HepG2 (cell line): ENCODE data around the gene CASKIN2. TPM values are rescaled to one million over a fixed set of nuclear protein-coding genes. Genes with fewer than 3 reads are reported as not detected.

Source experiments
- KDM4B ChIP-seq: sonication (generic); formaldehyde crosslinking; IDR thresholded peaks from 2 replicates; pipeline ENCODE4 v1.4.0; 2020; ENCODE audit warnings: missing genetic modification reagents
- MATR3 ChIP-seq: sonication (generic); formaldehyde crosslinking; IDR thresholded peaks from 2 replicates; pipeline ENCODE4 v1.4.0; 2020; ENCODE audit warnings: missing genetic modification reagents
- NONO ChIP-seq, 2 experiments: fragments of 450-650 bp in 1 of 2; sonication (generic) in 1 of 2; formaldehyde crosslinking in 1 of 2; IDR thresholded peaks in 1 of 2; conservative IDR thresholded peaks in 1 of 2; 2 replicates each; pipeline versions ENCODE4 v1.6.1 to v1.8.0; 2017 to 2022; ENCODE audit warnings: mild to moderate bottlenecking in 1 of 2, missing genetic modification reagents in 1 of 2, moderate library complexity in 1 of 2
- NR2F1 ChIP-seq, 2 experiments: fragments of 450-650 bp in 1 of 2; formaldehyde crosslinking in 1 of 2; IDR thresholded peaks; 2 replicates each; pipeline versions ENCODE4 v1.5.0 to v1.6.1; 2016 to 2020; ENCODE audit warnings: mild to moderate bottlenecking in 1 of 2, missing compliant biosample characterization in 1 of 2, missing genetic modification reagents in 1 of 2, moderate library complexity in 1 of 2
- SCMH1 ChIP-seq: sonication (generic); formaldehyde crosslinking; IDR thresholded peaks from 2 replicates; pipeline ENCODE4 v1.9.0; 2021; ENCODE audit warnings: missing genetic modification reagents, mild to moderate bottlenecking, borderline replicate concordance
- XBP1 ChIP-seq: sonication (generic); formaldehyde crosslinking; IDR thresholded peaks from 2 replicates; pipeline ENCODE4 v1.5.0; 2020; ENCODE audit warnings: missing genetic modification reagents
- ZBTB42 ChIP-seq: sonication (generic); formaldehyde crosslinking; IDR thresholded peaks from 2 replicates; pipeline ENCODE4 v1.5.0; 2020; ENCODE audit warnings: mild to moderate bottlenecking, missing genetic modification reagents
- ZNF138 ChIP-seq: sonication (generic); formaldehyde crosslinking; IDR thresholded peaks from 2 replicates; pipeline ENCODE4 v1.5.0; 2020; ENCODE audit warnings: mild to moderate bottlenecking, low read depth, missing genetic modification reagents
- ZNF331 ChIP-seq: sonication (generic); formaldehyde crosslinking; IDR thresholded peaks from 2 replicates; pipeline ENCODE4 v1.4.0; 2020; ENCODE audit warnings: missing genetic modification reagents
- ZNF343 ChIP-seq: sonication (generic); formaldehyde crosslinking; IDR thresholded peaks from 2 replicates; pipeline ENCODE4 v1.4.0; 2020; ENCODE audit warnings: mild to moderate bottlenecking, missing genetic modification reagents
- ZNF446 ChIP-seq: sonication (generic); formaldehyde crosslinking; IDR thresholded peaks from 2 replicates; pipeline ENCODE4 v1.5.0; 2020; ENCODE audit warnings: mild to moderate bottlenecking, missing genetic modification reagents
- polyA plus RNA-seq, 8 experiments: library from polyadenylated mRNA; depleted of rRNA in 3 of 8; stranded (reverse) in 7 of 8; unstranded in 1 of 8; fragments of >200 nt; fragmentation: Illumina TruSeq in 4 of 8; extraction: Trizol in 4 of 8; gene quantifications; 2 replicates each; pipeline versions ENCODE4 v1.2.1 to v1.2.3, GENCODE V29; 2011 to 2016; ENCODE audit warnings: low read depth in 4 of 8, missing spikeins in 1 of 8, mixed read lengths in 1 of 8; ENCODE audit not compliant: insufficient read depth in 1 of 8
- total RNA-seq, 5 experiments: library from RNA; depleted of rRNA; stranded (reverse); fragments of >200 nt; fragmentation: Illumina TruSeq; extraction: Trizol; gene quantifications; 2 replicates each; pipeline ENCODE4 v1.2.3, GENCODE V29; 2016; ENCODE audit warnings: low read depth in 1 of 5
- TF ChIP-seq, protein P1 (sequence below): sonication (generic); formaldehyde crosslinking; IDR thresholded peaks from 2 replicates; pipeline ENCODE4 v1.8.1; 2023; ENCODE audit warnings: mild to moderate bottlenecking, inconsistent platforms, moderate library complexity, missing genetic modification reagents, borderline replicate concordance
- TF ChIP-seq, protein P2 (sequence below): sonication (generic); formaldehyde crosslinking; IDR thresholded peaks from 2 replicates; pipeline ENCODE4 v1.4.0; 2020; ENCODE audit warnings: missing genetic modification reagents
- TF ChIP-seq, protein P3 (sequence below), 2 experiments: IDR thresholded peaks; 2 replicates each; pipeline ENCODE4 v1.6.1; 2011 to 2012; ENCODE audit warnings: low read length in 2 of 2, borderline replicate concordance in 1 of 2, low read depth in 1 of 2, mild to moderate bottlenecking in 1 of 2, moderate library complexity in 1 of 2
- TF ChIP-seq, protein P4 (sequence below), 2 experiments: fragments of 450-650 bp in 1 of 2; sonication (generic) in 1 of 2; formaldehyde crosslinking; IDR thresholded peaks; 2 replicates each; pipeline versions ENCODE4 v1.5.0 to v1.8.0; 2020 to 2022; ENCODE audit warnings: mild to moderate bottlenecking in 1 of 2, missing genetic modification reagents in 1 of 2
- TF ChIP-seq, protein P5 (sequence below): sonication (generic); formaldehyde crosslinking; IDR thresholded peaks from 2 replicates; pipeline ENCODE4 v1.8.0; 2022; ENCODE audit warnings: mild to moderate bottlenecking, missing genetic modification reagents, moderate library complexity
- TF ChIP-seq, protein P6 (sequence below): sonication (generic); formaldehyde crosslinking; IDR thresholded peaks from 2 replicates; pipeline ENCODE4 v1.8.0; 2022; ENCODE audit warnings: mild to moderate bottlenecking, missing genetic modification reagents; ENCODE audit not compliant: insufficient replicate concordance
- TF ChIP-seq, protein P7 (sequence below): sonication (generic); formaldehyde crosslinking; IDR thresholded peaks from 2 replicates; pipeline ENCODE4 v1.4.0; 2020; ENCODE audit warnings: mild to moderate bottlenecking, missing genetic modification reagents

The CASKIN2 gene
- total and polyA plus RNA-seq, 2 of the 13 experiments (the other 11 are each of a cell fraction or from before 2014, with no cell fraction given), result 5.2 to 7.8 TPM

DNA sequence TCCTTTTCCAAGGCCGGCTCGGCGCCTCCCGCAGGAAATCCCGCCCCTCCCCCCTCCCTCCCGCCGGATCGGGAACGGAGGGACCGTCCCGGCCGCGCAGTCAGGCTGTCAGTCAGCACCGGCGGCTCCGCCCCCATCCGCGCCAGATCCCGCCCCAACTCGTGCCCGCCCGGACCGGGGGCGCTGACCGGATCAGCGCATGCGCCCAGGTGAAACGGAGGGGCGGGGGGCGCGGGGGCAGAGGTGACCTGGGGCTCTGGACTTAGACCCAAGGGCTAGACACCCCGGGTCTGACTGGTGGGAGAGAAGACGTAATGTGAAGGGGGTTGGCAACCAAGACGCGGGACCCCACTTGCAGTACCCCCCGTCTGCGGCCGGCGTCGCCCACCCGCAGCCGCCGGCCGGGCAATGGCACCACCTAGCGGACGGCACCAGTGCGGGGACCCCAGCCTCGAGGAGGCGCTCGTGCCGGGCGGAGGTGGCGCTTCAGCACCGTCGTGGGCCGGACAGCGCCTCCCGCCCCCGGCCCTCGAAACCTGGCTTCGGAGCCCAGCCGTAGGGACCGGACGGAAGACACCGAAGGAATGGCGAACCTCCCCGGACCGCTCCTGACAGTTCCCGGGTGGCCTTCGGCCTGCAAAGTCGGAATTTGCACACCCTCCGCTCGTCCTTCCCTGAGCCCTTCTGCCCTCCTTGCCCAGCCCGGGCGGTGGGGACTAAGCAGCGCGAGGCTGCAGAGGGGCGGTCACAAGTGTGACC lies at the start of gene CASKIN2 (continued):
- TF ChIP-seq, protein P1, sequence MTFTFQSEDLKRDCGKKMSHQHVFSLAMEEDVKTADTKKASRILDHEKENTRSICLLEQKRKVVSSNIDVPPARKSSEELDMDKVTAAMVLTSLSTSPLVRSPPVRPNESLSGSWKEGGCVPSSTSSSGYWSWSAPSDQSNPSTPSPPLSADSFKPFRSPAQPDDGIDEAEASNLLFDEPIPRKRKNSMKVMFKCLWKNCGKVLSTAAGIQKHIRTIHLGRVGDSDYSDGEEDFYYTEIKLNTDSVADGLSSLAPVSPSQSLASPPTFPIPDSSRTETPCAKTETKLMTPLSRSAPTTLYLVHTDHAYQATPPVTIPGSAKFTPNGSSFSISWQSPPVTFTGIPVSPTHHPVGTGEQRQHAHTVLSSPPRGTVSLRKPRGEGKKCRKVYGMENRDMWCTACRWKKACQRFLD (CRISPR knock-in tag), result peak; percentile 97
- TF ChIP-seq, protein P2, sequence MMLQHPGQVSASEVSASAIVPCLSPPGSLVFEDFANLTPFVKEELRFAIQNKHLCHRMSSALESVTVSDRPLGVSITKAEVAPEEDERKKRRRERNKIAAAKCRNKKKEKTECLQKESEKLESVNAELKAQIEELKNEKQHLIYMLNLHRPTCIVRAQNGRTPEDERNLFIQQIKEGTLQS, result peak; percentile 85
- TF ChIP-seq ZNF446 (CRISPR knock-in tag), result peak; percentile 99
- no peak for TF ChIP-seq NONO (IDR thresholded peaks at IDR 0.05)
- peak; percentile 90 for TF ChIP-seq NONO (CRISPR knock-in tag; conservative IDR thresholded peaks at IDR 0.05)
- no peak for TF ChIP-seq MATR3 (CRISPR knock-in tag)
- TF ChIP-seq XBP1 (CRISPR knock-in tag), result peak; percentile 30; the same call in 1 of the 2 replicates
- TF ChIP-seq ZNF343 (CRISPR knock-in tag), result peak; percentile 98
- TF ChIP-seq SCMH1 (CRISPR knock-in tag), result no peak
- peak; percentile 91 for TF ChIP-seq ZNF331
- TF ChIP-seq, protein P3, sequence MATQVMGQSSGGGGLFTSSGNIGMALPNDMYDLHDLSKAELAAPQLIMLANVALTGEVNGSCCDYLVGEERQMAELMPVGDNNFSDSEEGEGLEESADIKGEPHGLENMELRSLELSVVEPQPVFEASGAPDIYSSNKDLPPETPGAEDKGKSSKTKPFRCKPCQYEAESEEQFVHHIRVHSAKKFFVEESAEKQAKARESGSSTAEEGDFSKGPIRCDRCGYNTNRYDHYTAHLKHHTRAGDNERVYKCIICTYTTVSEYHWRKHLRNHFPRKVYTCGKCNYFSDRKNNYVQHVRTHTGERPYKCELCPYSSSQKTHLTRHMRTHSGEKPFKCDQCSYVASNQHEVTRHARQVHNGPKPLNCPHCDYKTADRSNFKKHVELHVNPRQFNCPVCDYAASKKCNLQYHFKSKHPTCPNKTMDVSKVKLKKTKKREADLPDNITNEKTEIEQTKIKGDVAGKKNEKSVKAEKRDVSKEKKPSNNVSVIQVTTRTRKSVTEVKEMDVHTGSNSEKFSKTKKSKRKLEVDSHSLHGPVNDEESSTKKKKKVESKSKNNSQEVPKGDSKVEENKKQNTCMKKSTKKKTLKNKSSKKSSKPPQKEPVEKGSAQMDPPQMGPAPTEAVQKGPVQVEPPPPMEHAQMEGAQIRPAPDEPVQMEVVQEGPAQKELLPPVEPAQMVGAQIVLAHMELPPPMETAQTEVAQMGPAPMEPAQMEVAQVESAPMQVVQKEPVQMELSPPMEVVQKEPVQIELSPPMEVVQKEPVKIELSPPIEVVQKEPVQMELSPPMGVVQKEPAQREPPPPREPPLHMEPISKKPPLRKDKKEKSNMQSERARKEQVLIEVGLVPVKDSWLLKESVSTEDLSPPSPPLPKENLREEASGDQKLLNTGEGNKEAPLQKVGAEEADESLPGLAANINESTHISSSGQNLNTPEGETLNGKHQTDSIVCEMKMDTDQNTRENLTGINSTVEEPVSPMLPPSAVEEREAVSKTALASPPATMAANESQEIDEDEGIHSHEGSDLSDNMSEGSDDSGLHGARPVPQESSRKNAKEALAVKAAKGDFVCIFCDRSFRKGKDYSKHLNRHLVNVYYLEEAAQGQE (IDR thresholded peaks at IDR 0.05; ENCODE audit: borderline replicate concordance in 1 of 2, low read depth in 1 of 2, low read length in 2 of 2), result peak in 1 of 2 experiments; percentile 98; a peak in 2 of 4 replicates
- peak; percentile 20 to 54; a peak in 2 of 4 replicates for TF ChIP-seq NR2F1 (CRISPR knock-in tag; IDR thresholded peaks at IDR 0.05)
- TF ChIP-seq, protein P4, sequence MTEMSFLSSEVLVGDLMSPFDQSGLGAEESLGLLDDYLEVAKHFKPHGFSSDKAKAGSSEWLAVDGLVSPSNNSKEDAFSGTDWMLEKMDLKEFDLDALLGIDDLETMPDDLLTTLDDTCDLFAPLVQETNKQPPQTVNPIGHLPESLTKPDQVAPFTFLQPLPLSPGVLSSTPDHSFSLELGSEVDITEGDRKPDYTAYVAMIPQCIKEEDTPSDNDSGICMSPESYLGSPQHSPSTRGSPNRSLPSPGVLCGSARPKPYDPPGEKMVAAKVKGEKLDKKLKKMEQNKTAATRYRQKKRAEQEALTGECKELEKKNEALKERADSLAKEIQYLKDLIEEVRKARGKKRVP (CRISPR knock-in tag; IDR thresholded peaks at IDR 0.05), result peak in 1 of 2 experiments; percentile 39; a peak in 2 of 4 replicates
- TF ChIP-seq ZBTB42, result peak; percentile 97
- TF ChIP-seq ZNF138, result peak; percentile 82; the same call in 1 of the 2 replicates
- peak; percentile 87 for TF ChIP-seq KDM4B
- TF ChIP-seq, protein P5, sequence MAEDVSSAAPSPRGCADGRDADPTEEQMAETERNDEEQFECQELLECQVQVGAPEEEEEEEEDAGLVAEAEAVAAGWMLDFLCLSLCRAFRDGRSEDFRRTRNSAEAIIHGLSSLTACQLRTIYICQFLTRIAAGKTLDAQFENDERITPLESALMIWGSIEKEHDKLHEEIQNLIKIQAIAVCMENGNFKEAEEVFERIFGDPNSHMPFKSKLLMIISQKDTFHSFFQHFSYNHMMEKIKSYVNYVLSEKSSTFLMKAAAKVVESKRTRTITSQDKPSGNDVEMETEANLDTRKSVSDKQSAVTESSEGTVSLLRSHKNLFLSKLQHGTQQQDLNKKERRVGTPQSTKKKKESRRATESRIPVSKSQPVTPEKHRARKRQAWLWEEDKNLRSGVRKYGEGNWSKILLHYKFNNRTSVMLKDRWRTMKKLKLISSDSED (CRISPR knock-in tag), result no peak
- TF ChIP-seq, protein P6, sequence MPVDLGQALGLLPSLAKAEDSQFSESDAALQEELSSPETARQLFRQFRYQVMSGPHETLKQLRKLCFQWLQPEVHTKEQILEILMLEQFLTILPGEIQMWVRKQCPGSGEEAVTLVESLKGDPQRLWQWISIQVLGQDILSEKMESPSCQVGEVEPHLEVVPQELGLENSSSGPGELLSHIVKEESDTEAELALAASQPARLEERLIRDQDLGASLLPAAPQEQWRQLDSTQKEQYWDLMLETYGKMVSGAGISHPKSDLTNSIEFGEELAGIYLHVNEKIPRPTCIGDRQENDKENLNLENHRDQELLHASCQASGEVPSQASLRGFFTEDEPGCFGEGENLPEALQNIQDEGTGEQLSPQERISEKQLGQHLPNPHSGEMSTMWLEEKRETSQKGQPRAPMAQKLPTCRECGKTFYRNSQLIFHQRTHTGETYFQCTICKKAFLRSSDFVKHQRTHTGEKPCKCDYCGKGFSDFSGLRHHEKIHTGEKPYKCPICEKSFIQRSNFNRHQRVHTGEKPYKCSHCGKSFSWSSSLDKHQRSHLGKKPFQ (CRISPR knock-in tag), result peak; percentile 91
- TF ChIP-seq, protein P7, sequence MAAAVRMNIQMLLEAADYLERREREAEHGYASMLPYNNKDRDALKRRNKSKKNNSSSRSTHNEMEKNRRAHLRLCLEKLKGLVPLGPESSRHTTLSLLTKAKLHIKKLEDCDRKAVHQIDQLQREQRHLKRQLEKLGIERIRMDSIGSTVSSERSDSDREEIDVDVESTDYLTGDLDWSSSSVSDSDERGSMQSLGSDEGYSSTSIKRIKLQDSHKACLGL (CRISPR knock-in tag), result peak; percentile 99
